ENCODE results near the gene SUN5.
"Not testable (repeated sequence)": the region's sequence is repeated elsewhere in the genome, so short reads cannot be mapped to it uniquely, and the experiment has no call there.

SUN5 gene

GRCh38 chr20:33046412-33046811 lies 42.2 kb upstream of the SUN5 start:
- no peaks in the 10 kb centered on the region for H3K27me3 ChIP-seq (ENCODE audit: control insufficient read depth, low read length)
- no peak overlapping the region for H3K27ac ChIP-seq (ENCODE audit: low read depth, low read length)
- H3K9me3 ChIP-seq (ENCODE audit: control insufficient read depth, insufficient read depth, low read length), result no peaks in the 10 kb centered on the region; the same call in 1 of the 2 replicates
- no peak overlapping the region for H3K4me3 ChIP-seq (ENCODE audit: low read length)
- no peaks in the 10 kb centered on the region for H4K20me1 ChIP-seq (ENCODE audit: control insufficient read depth, insufficient read depth, low read depth, low read length)
- TF ChIP-seq EZH2phosphoT487 (IDR thresholded peaks at IDR 0.05; ENCODE audit: borderline replicate concordance, low read length), result no peak
- TF ChIP-seq, protein P1, sequence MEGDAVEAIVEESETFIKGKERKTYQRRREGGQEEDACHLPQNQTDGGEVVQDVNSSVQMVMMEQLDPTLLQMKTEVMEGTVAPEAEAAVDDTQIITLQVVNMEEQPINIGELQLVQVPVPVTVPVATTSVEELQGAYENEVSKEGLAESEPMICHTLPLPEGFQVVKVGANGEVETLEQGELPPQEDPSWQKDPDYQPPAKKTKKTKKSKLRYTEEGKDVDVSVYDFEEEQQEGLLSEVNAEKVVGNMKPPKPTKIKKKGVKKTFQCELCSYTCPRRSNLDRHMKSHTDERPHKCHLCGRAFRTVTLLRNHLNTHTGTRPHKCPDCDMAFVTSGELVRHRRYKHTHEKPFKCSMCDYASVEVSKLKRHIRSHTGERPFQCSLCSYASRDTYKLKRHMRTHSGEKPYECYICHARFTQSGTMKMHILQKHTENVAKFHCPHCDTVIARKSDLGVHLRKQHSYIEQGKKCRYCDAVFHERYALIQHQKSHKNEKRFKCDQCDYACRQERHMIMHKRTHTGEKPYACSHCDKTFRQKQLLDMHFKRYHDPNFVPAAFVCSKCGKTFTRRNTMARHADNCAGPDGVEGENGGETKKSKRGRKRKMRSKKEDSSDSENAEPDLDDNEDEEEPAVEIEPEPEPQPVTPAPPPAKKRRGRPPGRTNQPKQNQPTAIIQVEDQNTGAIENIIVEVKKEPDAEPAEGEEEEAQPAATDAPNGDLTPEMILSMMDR (IDR thresholded peaks at IDR 0.05; ENCODE audit: low read depth, low read length, poor library complexity, severe bottlenecking), result no peak
- H3K36me3 ChIP-seq (ENCODE audit: control insufficient read depth, low read length), result no peaks in the 10 kb centered on the region
- H3K79me2 ChIP-seq (ENCODE audit: control insufficient read depth, low read length), result no peaks in the 10 kb centered on the region
- H3F3A ChIP-seq (ENCODE audit: control insufficient read depth, insufficient read depth), result no peaks in the 10 kb centered on the region
- H3K4me2 ChIP-seq (ENCODE audit: low read length), result no peak overlapping the region
- no peaks in the 10 kb centered on the region for H3K9me2 ChIP-seq (replicated peaks; ENCODE audit: control insufficient read depth, low read length)
- no peaks in the 10 kb centered on the region for H3K4me1 ChIP-seq (ENCODE audit: control insufficient read depth, low read length)

DNA sequence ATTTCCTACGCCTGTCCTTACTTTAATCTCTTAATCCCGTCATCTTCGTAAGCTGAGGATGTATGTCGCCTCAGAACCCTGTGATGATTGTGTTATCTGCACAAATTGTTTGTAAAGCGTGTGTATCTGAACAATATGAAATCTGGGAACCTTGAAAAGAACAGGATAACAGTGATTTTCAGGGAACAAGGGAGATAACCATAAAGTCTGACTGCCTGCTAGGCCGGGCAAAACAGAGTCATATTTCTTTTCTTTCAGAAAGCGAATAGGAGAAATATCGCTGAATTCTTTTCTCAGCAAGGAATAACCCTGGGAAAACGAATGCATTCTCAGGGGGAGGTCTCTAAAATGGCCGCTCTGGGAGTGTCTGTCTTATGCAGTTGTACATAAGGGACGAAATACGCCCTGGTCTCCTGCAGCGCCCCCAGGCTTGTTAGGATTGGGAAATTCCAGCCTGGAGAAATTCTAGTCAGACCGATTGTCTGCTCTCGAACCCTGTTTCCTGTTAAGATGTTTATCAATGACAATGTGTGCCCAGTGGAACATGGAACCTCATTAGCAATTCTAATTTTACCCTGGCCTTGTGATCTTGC lies 41.0 kb upstream of the SUN5 start:
- H3K27me3 ChIP-seq (ENCODE audit: control insufficient read depth, low read length); H3K4me3 ChIP-seq (ENCODE audit: low read length); H3K4me2 ChIP-seq (ENCODE audit: low read length); H3K4me1 ChIP-seq (ENCODE audit: control insufficient read depth, low read length); H4K20me1 ChIP-seq (ENCODE audit: control insufficient read depth, insufficient read depth, low read depth, low read length); H3K36me3 ChIP-seq (ENCODE audit: control insufficient read depth, low read length); H3K9me2 ChIP-seq (replicated peaks; ENCODE audit: control insufficient read depth, low read length); H3F3A ChIP-seq (ENCODE audit: control insufficient read depth, insufficient read depth); H3K9me3 ChIP-seq (ENCODE audit: control insufficient read depth, insufficient read depth, low read length); H3K27ac ChIP-seq (ENCODE audit: low read depth, low read length); H3K79me2 ChIP-seq (ENCODE audit: control insufficient read depth, low read length): not testable (repeated sequence)

DNA sequence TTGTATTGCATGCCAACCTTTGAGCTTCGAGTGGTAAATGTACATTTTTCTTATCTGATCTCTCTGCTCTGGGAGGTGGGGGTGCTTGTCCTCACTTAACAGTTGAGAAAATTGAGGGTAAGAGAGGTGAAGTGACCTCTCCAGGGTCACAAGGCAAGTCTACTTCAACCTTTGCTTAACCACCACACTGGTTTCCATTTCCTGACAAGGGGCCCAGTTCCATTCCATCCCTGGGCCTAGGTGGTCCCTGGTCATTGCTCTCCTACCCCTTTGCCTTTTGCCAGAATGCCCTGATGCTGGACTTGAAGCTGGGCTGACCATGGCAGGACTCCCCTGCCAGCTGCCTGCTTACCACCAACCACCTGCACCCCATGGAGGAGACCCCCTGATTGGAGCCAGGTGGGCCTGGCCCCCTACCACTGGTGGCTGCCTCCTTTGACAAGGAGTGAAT lies 39.5 kb upstream of the SUN5 start:
- TF ChIP-seq, protein P1 (IDR thresholded peaks at IDR 0.05; ENCODE audit: low read depth, low read length, poor library complexity, severe bottlenecking), result no peak

DNA sequence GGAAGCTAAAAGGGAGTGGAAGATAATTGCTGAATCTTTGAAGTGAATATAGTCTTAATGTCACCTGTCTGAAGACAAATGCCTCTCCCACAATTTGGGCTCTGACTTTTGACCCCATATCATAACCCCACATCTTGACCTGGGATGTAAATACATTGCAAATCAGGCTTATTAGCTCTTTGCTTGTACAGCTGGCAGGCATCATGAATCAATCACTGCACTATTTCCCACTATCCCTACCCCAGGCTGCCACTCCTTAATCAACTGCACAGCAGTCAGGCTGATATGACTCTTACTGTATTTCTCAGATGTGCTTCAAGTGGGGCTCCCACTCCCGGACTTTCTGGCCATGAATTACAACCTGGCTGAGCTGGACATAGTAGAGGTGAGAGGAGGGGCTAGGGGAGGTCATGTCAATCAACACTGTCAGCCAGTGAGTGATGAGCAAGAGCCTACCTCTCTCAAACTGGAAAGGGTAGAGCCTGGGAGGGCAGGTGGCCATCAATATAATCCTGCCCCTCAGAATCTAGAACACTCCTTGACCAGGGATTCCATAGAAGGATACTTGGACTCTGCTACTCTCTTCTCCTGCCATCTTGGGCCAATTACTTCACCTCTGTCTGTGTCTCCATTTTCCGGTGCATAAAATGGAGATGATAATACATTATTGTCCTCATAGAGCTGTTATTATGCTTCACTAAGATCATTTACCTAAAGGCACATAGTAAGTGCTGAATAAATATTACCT lies 38.9 kb upstream of the SUN5 start:
- Histone ChIP-seq H3K79me2 (ENCODE audit: control insufficient read depth, low read length) (no peaks in the 10 kb centered on the region), H3K4me3 (ENCODE audit: low read length) (no peak overlapping the region), H3K9me3 (ENCODE audit: control insufficient read depth, insufficient read depth, low read length) (no peaks in the 10 kb centered on the region; the same call in 1 of the 2 replicates), H3K27me3 (ENCODE audit: control insufficient read depth, low read length) (0 out of 2 replicates have a peak, but pooled peaks cover 2% of the 10 kb centered on the region), H3K9me2 (replicated peaks; ENCODE audit: control insufficient read depth, low read length) (no peaks in the 10 kb centered on the region), H3K4me2 (ENCODE audit: low read length) (no peak overlapping the region), H3K27ac (ENCODE audit: low read depth, low read length) (no peak overlapping the region), H3K4me1 (ENCODE audit: control insufficient read depth, low read length) (no peaks in the 10 kb centered on the region), H3K36me3 (ENCODE audit: control insufficient read depth, low read length) (no peaks in the 10 kb centered on the region), H3F3A (ENCODE audit: control insufficient read depth, insufficient read depth) (no peaks in the 10 kb centered on the region), H4K20me1 (ENCODE audit: control insufficient read depth, insufficient read depth, low read depth, low read length) (no peaks in the 10 kb centered on the region)
- TF ChIP-seq, protein P1 (IDR thresholded peaks at IDR 0.05; ENCODE audit: low read depth, low read length, poor library complexity, severe bottlenecking), result no peak
- no peak for TF ChIP-seq EZH2phosphoT487 (IDR thresholded peaks at IDR 0.05; ENCODE audit: borderline replicate concordance, low read length)

More for the DNA sequence above, 39.5 kb upstream of the SUN5 start:
- H3K27ac ChIP-seq (ENCODE audit: low read depth, low read length), result no peak overlapping the region
- H3K4me2 ChIP-seq (ENCODE audit: low read length), result no peak overlapping the region
- H3K79me2 ChIP-seq (ENCODE audit: control insufficient read depth, low read length), result no peaks in the 10 kb centered on the region
- no peaks in the 10 kb centered on the region; the same call in 1 of the 2 replicates for H3K9me3 ChIP-seq (ENCODE audit: control insufficient read depth, insufficient read depth, low read length)
- H4K20me1 ChIP-seq (ENCODE audit: control insufficient read depth, insufficient read depth, low read depth, low read length), result no peaks in the 10 kb centered on the region
- no peaks in the 10 kb centered on the region for H3K36me3 ChIP-seq (ENCODE audit: control insufficient read depth, low read length)
- H3K4me3 ChIP-seq (ENCODE audit: low read length), result no peak overlapping the region
- no peaks in the 10 kb centered on the region for H3F3A ChIP-seq (ENCODE audit: control insufficient read depth, insufficient read depth)
- H3K9me2 ChIP-seq (replicated peaks; ENCODE audit: control insufficient read depth, low read length), result no peaks in the 10 kb centered on the region
- H3K4me1 ChIP-seq (ENCODE audit: control insufficient read depth, low read length), result no peaks in the 10 kb centered on the region
- H3K27me3 ChIP-seq (ENCODE audit: control insufficient read depth, low read length), result 0 out of 2 replicates have a peak, but pooled peaks cover 2% of the 10 kb centered on the region

Measured in DOHH2 (cell line).